LNCAP (cell line): ENCODE results near the gene VRK3.

Experiments used
- TF ChIP-seq, protein P1 (sequence below): fragments of 450-650 bp; IDR thresholded peaks from 2 replicates; pipeline ENCODE4 v1.5.1; 2017; ENCODE audit warnings: mild to moderate bottlenecking

The VRK3 gene, protein sequence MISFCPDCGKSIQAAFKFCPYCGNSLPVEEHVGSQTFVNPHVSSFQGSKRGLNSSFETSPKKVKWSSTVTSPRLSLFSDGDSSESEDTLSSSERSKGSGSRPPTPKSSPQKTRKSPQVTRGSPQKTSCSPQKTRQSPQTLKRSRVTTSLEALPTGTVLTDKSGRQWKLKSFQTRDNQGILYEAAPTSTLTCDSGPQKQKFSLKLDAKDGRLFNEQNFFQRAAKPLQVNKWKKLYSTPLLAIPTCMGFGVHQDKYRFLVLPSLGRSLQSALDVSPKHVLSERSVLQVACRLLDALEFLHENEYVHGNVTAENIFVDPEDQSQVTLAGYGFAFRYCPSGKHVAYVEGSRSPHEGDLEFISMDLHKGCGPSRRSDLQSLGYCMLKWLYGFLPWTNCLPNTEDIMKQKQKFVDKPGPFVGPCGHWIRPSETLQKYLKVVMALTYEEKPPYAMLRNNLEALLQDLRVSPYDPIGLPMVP

DNA sequence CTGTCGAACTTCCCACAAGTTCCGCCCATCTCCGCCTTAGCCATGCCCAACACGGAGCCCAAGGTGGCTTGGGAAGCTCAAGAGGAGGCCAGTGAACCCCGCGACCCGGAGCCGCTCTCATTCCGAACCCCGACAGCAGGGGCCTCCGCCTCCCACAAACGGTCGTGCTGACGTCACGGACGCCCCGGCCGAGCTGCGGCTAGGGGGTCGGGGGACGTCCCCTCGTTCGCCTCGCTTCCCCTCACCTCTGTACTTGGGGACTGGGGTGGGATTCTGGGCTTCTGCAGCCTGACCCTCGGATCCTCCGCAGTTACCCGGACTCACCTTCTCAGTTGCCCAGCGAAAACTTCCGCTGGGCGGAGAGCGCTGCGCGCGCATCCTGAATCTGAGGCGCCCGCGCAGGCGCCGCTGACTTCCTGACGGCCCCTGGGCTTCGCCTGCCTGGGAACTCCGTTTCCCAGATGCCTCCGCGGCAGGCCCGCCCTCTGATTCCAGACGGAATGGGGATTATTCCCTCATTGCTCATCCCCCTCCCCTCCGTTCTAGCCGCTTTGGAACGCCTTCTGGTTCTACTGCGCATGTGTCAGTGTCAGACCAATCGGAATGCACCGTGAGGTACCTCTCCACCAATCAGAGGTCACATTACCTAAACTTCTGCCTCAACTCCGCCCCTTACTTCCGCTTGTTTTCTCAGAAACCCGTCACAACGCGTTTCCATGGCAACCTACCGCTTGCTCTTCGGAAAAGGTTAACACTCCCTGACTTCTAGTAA is at the start of gene VRK3:
Gene VRK3 (minus strand): TSS at position 351 of the 772 bp plus-strand sequence. CDS start 9,210 bp downstream, outside the sequence.
- TF ChIP-seq, protein P1, sequence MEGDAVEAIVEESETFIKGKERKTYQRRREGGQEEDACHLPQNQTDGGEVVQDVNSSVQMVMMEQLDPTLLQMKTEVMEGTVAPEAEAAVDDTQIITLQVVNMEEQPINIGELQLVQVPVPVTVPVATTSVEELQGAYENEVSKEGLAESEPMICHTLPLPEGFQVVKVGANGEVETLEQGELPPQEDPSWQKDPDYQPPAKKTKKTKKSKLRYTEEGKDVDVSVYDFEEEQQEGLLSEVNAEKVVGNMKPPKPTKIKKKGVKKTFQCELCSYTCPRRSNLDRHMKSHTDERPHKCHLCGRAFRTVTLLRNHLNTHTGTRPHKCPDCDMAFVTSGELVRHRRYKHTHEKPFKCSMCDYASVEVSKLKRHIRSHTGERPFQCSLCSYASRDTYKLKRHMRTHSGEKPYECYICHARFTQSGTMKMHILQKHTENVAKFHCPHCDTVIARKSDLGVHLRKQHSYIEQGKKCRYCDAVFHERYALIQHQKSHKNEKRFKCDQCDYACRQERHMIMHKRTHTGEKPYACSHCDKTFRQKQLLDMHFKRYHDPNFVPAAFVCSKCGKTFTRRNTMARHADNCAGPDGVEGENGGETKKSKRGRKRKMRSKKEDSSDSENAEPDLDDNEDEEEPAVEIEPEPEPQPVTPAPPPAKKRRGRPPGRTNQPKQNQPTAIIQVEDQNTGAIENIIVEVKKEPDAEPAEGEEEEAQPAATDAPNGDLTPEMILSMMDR, result no peak; the same call in 1 of the 2 replicates

DNA sequence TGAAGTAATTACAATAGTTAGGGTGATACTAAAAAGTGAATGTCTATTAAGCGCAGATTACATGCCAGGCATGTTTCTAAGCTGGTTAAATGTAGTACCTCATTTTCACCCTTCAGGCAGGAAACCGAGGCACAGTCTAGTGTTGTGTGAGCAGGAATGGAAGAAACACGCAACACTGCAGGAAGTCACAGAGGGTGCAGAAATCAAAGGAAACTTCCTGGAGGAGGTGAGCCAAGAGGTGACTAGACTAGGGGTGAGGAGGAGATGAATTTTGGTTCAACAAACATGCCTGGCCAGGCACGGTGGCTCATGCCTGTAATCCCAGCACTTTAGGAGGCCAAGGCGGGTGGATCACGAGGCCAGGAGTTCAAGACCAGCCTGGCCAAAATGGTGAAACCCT is 42.4 kb upstream of the VRK3 start:
- TF ChIP-seq, protein P1, result no peak

DNA sequence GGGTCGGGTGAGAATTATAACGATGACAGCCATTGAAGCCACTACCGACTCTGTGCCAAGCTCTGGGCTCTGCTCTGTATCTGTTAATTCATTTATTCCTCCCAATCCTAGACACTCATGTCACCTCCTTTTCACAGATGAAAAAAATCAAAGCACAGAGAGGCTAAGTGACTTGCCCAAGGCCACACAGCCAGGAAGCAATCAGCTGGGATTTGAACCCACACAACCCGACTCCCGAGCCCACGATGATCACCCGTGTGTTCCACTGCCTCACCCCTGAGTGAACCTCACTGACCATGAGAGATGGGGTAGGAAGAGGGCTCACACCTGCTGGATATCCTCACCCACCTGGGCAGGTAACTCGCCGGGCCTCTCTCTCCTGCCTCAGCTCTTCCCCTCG is 40.8 kb upstream of the VRK3 start:
- TF ChIP-seq, protein P1, result no peak

DNA sequence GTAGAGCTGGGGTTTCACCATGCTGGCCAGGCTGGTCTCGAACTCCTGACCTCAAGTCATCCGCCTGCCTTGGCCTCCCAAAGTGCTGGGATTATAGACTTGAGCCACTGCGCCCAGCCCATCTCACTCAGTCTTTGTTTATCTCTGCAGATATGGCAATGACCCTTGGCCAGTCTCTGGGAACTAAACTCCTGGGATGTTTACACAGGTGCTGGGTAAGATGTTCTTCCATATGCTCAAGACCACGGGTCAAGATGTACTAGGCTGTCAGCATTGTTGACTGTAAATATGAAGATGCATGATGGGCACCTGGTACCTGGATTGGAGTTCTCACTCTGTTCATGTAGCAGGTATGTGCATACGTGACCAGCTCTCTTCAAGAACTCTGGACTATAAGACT is 36.5 kb upstream of the VRK3 start:
- TF ChIP-seq, protein P1, result no peak

DNA sequence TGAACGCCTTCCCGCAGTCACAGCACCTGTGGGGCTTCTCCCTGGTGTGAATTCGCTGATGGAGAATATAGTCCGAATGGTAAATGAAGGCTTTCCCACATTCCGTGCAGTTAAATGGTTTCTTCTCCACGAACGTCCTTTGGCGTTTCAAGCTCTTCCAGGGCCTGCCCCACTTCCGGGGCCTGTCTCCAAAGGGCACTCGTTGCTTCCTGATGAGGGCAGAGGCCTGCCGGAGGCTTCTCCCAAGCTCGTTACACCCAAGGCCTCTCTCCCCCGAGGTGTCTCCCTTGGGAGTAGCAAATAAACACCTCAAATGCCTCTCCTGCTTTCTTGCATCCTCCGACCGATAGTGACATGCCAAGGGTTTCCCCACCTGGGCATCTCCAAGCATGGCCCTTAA is 34.9 kb upstream of the VRK3 start:
- TF ChIP-seq, protein P1, result no peak

DNA sequence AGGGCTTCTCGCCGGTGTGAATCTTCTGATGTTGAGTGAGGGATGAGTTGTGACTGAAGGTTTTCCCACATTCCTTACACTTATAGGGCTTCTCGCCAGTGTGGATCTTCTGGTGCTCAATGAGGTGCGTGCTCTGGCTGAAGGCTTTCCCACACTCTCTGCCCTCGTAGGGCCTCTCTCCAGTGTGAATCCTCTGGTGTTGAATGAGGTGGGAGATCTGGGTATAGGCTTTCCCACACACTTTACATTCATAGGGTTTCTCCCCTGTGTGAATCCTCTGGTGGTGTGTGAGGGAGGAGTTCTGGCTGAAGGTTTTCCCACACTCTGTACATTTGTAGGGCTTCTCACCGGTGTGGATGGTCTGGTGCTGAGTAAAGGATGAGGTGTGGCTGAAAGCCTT is 33.9 kb upstream of the VRK3 start:
- TF ChIP-seq, protein P1, result no peak

DNA sequence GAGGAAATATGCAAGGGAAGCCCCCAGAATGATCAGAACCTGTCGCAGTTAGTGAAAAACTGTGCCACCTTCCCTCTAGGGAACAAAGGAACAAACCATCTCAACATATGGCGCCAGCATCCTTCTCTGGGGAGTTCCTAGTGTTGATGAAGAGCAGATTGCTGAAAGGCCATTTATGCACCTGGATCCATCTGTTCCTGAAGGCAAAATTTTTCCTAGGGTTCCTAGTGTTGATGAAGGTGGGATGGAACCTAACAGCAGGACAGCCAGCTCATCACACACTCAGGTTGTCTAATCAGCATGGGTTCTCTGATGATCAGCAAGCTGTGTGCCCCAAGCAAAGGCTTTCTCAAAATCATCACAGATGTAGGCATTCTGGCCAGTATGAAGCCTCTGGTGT is 33.3 kb upstream of the VRK3 start:
- TF ChIP-seq, protein P1, result no peak
